ENCODE measurements around the gene BPIFB6.

DNA sequence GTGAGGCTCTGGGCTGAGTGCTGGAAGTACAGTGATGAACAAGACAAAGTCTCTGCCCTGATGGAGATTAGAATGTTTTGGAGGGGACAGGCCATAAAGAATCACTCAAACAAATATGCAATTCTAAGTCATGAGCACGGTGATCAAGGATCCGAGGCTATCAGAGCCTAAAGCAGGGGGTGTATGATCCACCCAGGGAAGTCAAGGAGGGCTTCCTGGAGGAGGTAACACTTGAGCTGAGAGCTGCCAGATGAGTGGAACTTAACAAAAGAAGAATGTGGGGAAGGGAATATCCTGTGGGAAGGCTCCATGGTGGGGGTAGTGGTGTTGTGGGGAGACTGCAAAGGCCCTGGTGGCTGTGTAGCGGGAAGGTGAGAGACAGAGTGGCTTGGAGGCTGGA is 60.2 kb downstream of the BPIFB6 start:
- TF ChIP-seq CTCF (IDR thresholded peaks at IDR 0.05) (no peak), POLR2AphosphoS5 (IDR thresholded peaks at IDR 0.05) (no peak), POLR2A (IDR thresholded peaks at IDR 0.05) (no peak)

Measured in breast epithelium (tissue), 3 donors.